ENCODE measurements around the gene UBN1. TPM values are rescaled to one million over a fixed set of nuclear protein-coding genes. Genes with fewer than 3 reads are reported as not detected.

Gene UBN1
- polyA plus RNA-seq, 3 donors: 5.3 to 24.5 (median 7.3) TPM

DNA sequence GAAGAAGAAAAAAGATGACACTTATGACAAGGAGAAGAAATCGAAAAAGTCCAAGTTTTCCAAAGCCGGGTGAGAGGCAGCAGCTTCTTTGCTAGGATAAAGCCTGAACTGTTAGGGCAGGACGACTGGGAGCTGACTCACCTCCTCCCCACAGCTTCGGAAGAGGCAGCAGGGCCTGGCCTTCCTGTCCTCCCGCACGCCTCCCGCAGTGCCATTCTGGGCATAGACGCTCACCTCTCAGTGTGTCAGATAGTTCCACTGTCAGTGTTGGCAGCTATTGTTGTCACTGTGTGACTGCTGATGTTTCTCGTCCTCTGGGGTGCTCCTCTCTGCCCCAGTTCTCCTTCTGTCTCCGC lies 12.6 kb downstream of the UBN1 start:
- H3K79me2 ChIP-seq (ENCODE audit: insufficient read depth, low read length): peaks cover 82% of the 10 kb centered on the region
- no peak overlapping the region for H2AFZ ChIP-seq (ENCODE audit: insufficient read depth, low read depth, low read length, poor library complexity, severe bottlenecking)
- no peak overlapping the region for H3K4me2 ChIP-seq (replicated peaks; ENCODE audit: extremely low read depth, low read length, poor library complexity, severe bottlenecking)
- H3K36me3 ChIP-seq (replicated peaks in 1 of 2; ENCODE audit: control insufficient read depth in 1 of 2, insufficient read depth in 2 of 2, low read length in 2 of 2): peaks cover 97 to 100% of the 10 kb centered on the region in 2 donors
- Mint-ChIP-seq H3K9me3 (peaks cover 0 to 1% (median 0%) of the 10 kb centered on the region in 7 donors), H3K27me3 (ENCODE audit: low read depth in 3 of 3) (peaks cover 0 to 2% (median 0%) of the 10 kb centered on the region in 3 donors), H3K4me3 (no peak overlapping the region), H3K4me1 (peaks cover 22% of the 10 kb centered on the region), H3K36me3 (peaks cover 75 to 93% of the 10 kb centered on the region in 2 donors), H3K27ac (peak overlapping the region in 3 of 7 donors; percentile 15 to 76 (median 68))
- H3K9me3 ChIP-seq (replicated peaks in 1 of 2; ENCODE audit: control insufficient read depth in 1 of 2, insufficient read depth in 1 of 2, low read length in 2 of 2): no peaks in the 10 kb centered on the region
- H3K9ac ChIP-seq (ENCODE audit: insufficient read depth, low read length, poor library complexity, severe bottlenecking): no peak overlapping the region
- TF ChIP-seq, protein P1, sequence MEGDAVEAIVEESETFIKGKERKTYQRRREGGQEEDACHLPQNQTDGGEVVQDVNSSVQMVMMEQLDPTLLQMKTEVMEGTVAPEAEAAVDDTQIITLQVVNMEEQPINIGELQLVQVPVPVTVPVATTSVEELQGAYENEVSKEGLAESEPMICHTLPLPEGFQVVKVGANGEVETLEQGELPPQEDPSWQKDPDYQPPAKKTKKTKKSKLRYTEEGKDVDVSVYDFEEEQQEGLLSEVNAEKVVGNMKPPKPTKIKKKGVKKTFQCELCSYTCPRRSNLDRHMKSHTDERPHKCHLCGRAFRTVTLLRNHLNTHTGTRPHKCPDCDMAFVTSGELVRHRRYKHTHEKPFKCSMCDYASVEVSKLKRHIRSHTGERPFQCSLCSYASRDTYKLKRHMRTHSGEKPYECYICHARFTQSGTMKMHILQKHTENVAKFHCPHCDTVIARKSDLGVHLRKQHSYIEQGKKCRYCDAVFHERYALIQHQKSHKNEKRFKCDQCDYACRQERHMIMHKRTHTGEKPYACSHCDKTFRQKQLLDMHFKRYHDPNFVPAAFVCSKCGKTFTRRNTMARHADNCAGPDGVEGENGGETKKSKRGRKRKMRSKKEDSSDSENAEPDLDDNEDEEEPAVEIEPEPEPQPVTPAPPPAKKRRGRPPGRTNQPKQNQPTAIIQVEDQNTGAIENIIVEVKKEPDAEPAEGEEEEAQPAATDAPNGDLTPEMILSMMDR (IDR thresholded peaks at IDR 0.05): no peak
- WGBS (ENCODE audit: insufficient coverage): 98% methylated on average over 10 of the region's 10 CpGs
- H4K20me1 ChIP-seq (ENCODE audit: insufficient read depth, low read length): peaks cover 83% of the 10 kb centered on the region
- intact Hi-C loops (cut with micrococcal nuclease): no loop called here
- no peaks in the 10 kb centered on the region for H3K27me3 ChIP-seq (ENCODE audit: control insufficient read depth in 2 of 2, insufficient read depth in 2 of 2, low read length in 2 of 2)
- no peak overlapping the region for H3K27ac ChIP-seq (ENCODE audit: low read depth in 1 of 2, low read length in 2 of 2)
- peaks cover 7 to 8% of the 10 kb centered on the region in 2 donors for H3K4me1 ChIP-seq (ENCODE audit: control insufficient read depth in 1 of 2, insufficient read depth in 2 of 2, low read length in 2 of 2)
- DNase-seq: no peak
- H3K4me3 ChIP-seq (replicated peaks in 1 of 3; ENCODE audit: low read depth in 2 of 3, low read length in 3 of 3): no peak overlapping the region

DNA sequence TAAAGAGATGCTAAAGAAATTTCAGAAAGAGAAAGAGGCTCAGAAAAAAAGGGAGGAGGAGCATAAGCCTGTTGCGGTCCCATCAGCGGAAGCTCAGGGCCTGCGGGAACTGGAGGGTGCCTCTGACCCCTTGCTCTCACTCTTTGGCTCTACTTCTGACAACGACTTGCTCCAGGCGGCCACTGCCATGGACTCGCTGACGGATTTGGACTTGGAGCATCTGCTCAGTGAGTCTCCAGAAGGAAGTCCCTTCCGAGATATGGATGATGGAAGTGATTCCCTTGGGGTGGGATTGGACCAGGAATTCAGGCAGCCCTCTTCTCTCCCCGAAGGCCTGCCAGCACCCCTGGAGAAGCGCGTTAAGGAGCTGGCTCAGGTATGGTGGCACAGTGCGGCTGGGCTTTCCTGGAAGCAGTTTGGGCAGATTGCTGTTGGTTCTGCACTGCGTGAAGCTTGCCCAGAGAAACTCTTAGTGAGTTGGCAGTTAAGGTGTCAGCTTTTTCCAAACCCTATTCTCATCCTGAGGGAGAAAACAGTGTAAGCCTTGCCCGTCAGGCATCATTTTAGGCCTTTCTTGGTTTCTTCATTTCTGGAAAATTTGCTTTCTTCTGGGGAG lies 13.6 kb downstream of the UBN1 start:
- H3K27me3 ChIP-seq (ENCODE audit: control insufficient read depth in 2 of 2, insufficient read depth in 2 of 2, low read length in 2 of 2): no peaks in the 10 kb centered on the region
- H3K27ac ChIP-seq (ENCODE audit: low read depth in 1 of 2, low read length in 2 of 2): no peak overlapping the region
- peak overlapping the region in 1 of 7 donors; percentile 51 for H3K27ac Mint-ChIP-seq
- peaks cover 82% of the 10 kb centered on the region for H4K20me1 ChIP-seq (ENCODE audit: insufficient read depth, low read length)
- H3K79me2 ChIP-seq (ENCODE audit: insufficient read depth, low read length): peaks cover 80% of the 10 kb centered on the region
- intact Hi-C loops (cut with micrococcal nuclease): no loop called here
- no peak overlapping the region for H3K4me2 ChIP-seq (replicated peaks; ENCODE audit: extremely low read depth, low read length, poor library complexity, severe bottlenecking)
- peaks cover 71 to 90% of the 10 kb centered on the region in 2 donors for H3K36me3 Mint-ChIP-seq
- no peak overlapping the region for H2AFZ ChIP-seq (ENCODE audit: insufficient read depth, low read depth, low read length, poor library complexity, severe bottlenecking)
- H3K4me3 ChIP-seq (replicated peaks in 1 of 3; ENCODE audit: low read depth in 2 of 3, low read length in 3 of 3): no peak overlapping the region
- peaks cover 0 to 1% (median 0%) of the 10 kb centered on the region in 7 donors for H3K9me3 Mint-ChIP-seq
- H3K9me3 ChIP-seq (replicated peaks in 1 of 2; ENCODE audit: control insufficient read depth in 1 of 2, insufficient read depth in 1 of 2, low read length in 2 of 2): no peaks in the 10 kb centered on the region
- H3K4me1 Mint-ChIP-seq: peaks cover 22% of the 10 kb centered on the region
- H3K9ac ChIP-seq (ENCODE audit: insufficient read depth, low read length, poor library complexity, severe bottlenecking): no peak overlapping the region
- peaks cover 0 to 2% (median 0%) of the 10 kb centered on the region in 3 donors for H3K27me3 Mint-ChIP-seq (ENCODE audit: low read depth in 3 of 3)
- 100% methylated on average over 7 of the region's 14 CpGs for WGBS (ENCODE audit: insufficient coverage)
- TF ChIP-seq, protein P1 (IDR thresholded peaks at IDR 0.05): no peak
- H3K4me3 Mint-ChIP-seq: no peak overlapping the region
- H3K36me3 ChIP-seq (replicated peaks in 1 of 2; ENCODE audit: control insufficient read depth in 1 of 2, insufficient read depth in 2 of 2, low read length in 2 of 2): peaks cover 89 to 90% of the 10 kb centered on the region in 2 donors
- H3K4me1 ChIP-seq (ENCODE audit: control insufficient read depth in 1 of 2, insufficient read depth in 2 of 2, low read length in 2 of 2): peaks cover 7 to 8% of the 10 kb centered on the region in 2 donors
- DNase-seq: no peak
